Neural progenitor cell (in vitro differentiated cells): ENCODE data around the gene OR2M2.

Source experiments
- EZH2phosphoT487 ChIP-seq: fragments of 200-600 bp; sonication (generic); IDR thresholded peaks from 2 replicates; pipeline ENCODE4 v1.6.1; 2017; ENCODE audit warnings: antibody characterized with exemption
- TF ChIP-seq, protein P1 (sequence below): fragments of 200-600 bp; sonication (generic); IDR thresholded peaks from 2 replicates; pipeline ENCODE4 v1.5.1; 2017; ENCODE audit warnings: antibody characterized with exemption, mild to moderate bottlenecking

GRCh38 chr1:248140846-248141245, 33.8 kb upstream of the OR2M2 start:
- no peak for TF ChIP-seq EZH2phosphoT487
- TF ChIP-seq, protein P1, sequence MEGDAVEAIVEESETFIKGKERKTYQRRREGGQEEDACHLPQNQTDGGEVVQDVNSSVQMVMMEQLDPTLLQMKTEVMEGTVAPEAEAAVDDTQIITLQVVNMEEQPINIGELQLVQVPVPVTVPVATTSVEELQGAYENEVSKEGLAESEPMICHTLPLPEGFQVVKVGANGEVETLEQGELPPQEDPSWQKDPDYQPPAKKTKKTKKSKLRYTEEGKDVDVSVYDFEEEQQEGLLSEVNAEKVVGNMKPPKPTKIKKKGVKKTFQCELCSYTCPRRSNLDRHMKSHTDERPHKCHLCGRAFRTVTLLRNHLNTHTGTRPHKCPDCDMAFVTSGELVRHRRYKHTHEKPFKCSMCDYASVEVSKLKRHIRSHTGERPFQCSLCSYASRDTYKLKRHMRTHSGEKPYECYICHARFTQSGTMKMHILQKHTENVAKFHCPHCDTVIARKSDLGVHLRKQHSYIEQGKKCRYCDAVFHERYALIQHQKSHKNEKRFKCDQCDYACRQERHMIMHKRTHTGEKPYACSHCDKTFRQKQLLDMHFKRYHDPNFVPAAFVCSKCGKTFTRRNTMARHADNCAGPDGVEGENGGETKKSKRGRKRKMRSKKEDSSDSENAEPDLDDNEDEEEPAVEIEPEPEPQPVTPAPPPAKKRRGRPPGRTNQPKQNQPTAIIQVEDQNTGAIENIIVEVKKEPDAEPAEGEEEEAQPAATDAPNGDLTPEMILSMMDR, result no peak
